Urinary bladder (tissue), 4 donors: ENCODE measurements around the gene ZNF543. TPM values are rescaled to one million over a fixed set of nuclear protein-coding genes. Genes with fewer than 3 reads are reported as not detected.

ENCODE experiments used
- DNase-seq: peaks from one replicate; pipeline ENCODE4 v3.0.0-alpha.2; 2015; ENCODE audit errors: extremely low spot score
- H3K27ac ChIP-seq: one replicate; pipeline ENCODE4 v1.5.1; 2013; ENCODE audit warnings: low read depth, mild to moderate bottlenecking, moderate library complexity
- H3K36me3 ChIP-seq: one replicate; pipeline ENCODE4 v1.6.1; 2013; ENCODE audit warnings: mild to moderate bottlenecking, moderate library complexity; ENCODE audit not compliant: insufficient read depth
- H3K4me1 ChIP-seq: one replicate; pipeline ENCODE4 v1.6.1; 2013; ENCODE audit warnings: mild to moderate bottlenecking, moderate library complexity; ENCODE audit not compliant: insufficient read depth
- H3K4me3 ChIP-seq: one replicate; pipeline ENCODE4 v1.5.1; 2013; ENCODE audit warnings: low read depth, low read length
- WGBS: extraction: QIAGEN DNeasy Blood & Tissue Kit; methylation state at CpG from one replicate; pipeline ENCODE4 v1.1.7; 2013; 5-methylcytosine and 5-hydroxymethylcytosine counted together
- polyA plus RNA-seq: library from polyadenylated mRNA; stranded (reverse); fragments of 200-250 nt; gene quantifications from one replicate; pipeline ENCODE4 v1.2.3, GENCODE V29; 2013
- total RNA-seq: library from RNA; depleted of rRNA; stranded (reverse); fragments of >200 nt; gene quantifications from one replicate; pipeline ENCODE4 v1.2.3, GENCODE V29; 2014
- donor health status: healthy with polysubstance abuse.
- donor health status: healthy.

Gene ZNF543
- total and polyA plus RNA-seq, 2 donors = 2.9 to 25.4 TPM

- DNase-seq = no peak
- 88% methylated on average over 1 of the region's 1 CpG for WGBS
- H3K36me3 ChIP-seq = peaks cover 1% of the 10 kb centered on the region
Observed at GRCh38 chr19:57302020-57302465, 18.2 kb upstream of the ZNF543 start.

GRCh38 chr19:57302727-57303401 lies 17.4 kb upstream of the ZNF543 start:
- 92% methylated on average over 7 of the region's 7 CpGs for WGBS
- Histone ChIP-seq H3K27ac (no peak overlapping the region), H3K36me3 (peaks cover 1% of the 10 kb centered on the region), H3K4me1 (no peaks in the 10 kb centered on the region), H3K4me3 (no peak overlapping the region)
- no peak for DNase-seq

More at GRCh38 chr19:57302020-57302465, 18.2 kb upstream of the ZNF543 start:
- Histone ChIP-seq H3K27ac (no peak overlapping the region), H3K4me1 (no peaks in the 10 kb centered on the region), H3K4me3 (no peak overlapping the region)

- no peak overlapping the region for H3K4me3 ChIP-seq
- H3K36me3 ChIP-seq = peaks cover 1% of the 10 kb centered on the region
- no peak overlapping the region for H3K27ac ChIP-seq
- DNase-seq = no peak
- H3K4me1 ChIP-seq = no peaks in the 10 kb centered on the region
- 45% methylated on average over 1 of the region's 1 CpG for WGBS
Observed at GRCh38 chr19:57305056-57305455, 15.2 kb upstream of the ZNF543 start.

GRCh38 chr19:57308514-57308913 lies 11.8 kb upstream of the ZNF543 start:
- no peak for DNase-seq
- no peaks in the 10 kb centered on the region for H3K36me3 ChIP-seq
- no peak overlapping the region for H3K27ac ChIP-seq
- no peaks in the 10 kb centered on the region for H3K4me1 ChIP-seq
- H3K4me3 ChIP-seq = no peak overlapping the region

- Histone ChIP-seq H3K4me3 (no peak overlapping the region), H3K27ac (no peak overlapping the region), H3K36me3 (no peaks in the 10 kb centered on the region), H3K4me1 (no peaks in the 10 kb centered on the region)
- DNase-seq = no peak
- 85% methylated on average over 2 of the region's 2 CpGs for WGBS
Observed at GRCh38 chr19:57310792-57311191, 9.5 kb upstream of the ZNF543 start.

GRCh38 chr19:57314146-57314545 lies 6.1 kb upstream of the ZNF543 start:
- Histone ChIP-seq H3K4me3 (no peak overlapping the region), H3K27ac (no peak overlapping the region), H3K4me1 (no peaks in the 10 kb centered on the region), H3K36me3 (no peaks in the 10 kb centered on the region)
- 78% methylated on average over 4 of the region's 4 CpGs for WGBS
- DNase-seq = no peak

GRCh38 chr19:57317503-57317902 lies 2.8 kb upstream of the ZNF543 start:
- Histone ChIP-seq H3K4me1 (no peaks in the 10 kb centered on the region), H3K36me3 (no peaks in the 10 kb centered on the region), H3K4me3 (no peak overlapping the region), H3K27ac (no peak overlapping the region)
- 10% methylated on average over 29 of the region's 29 CpGs for WGBS
- DNase-seq = no peak

- 3% methylated on average over 1 of the region's 1 CpG for WGBS
- no peak for DNase-seq
- peak overlapping the region; percentile 69 for H3K4me3 ChIP-seq
- H3K27ac ChIP-seq = no peak overlapping the region
- H3K36me3 ChIP-seq = peaks cover 4% of the 10 kb centered on the region
- H3K4me1 ChIP-seq = no peaks in the 10 kb centered on the region
Observed at GRCh38 chr19:57319869-57320179, 448 bp upstream of the ZNF543 start.

- Histone ChIP-seq H3K4me3 (peak overlapping the region; percentile 69), H3K27ac (no peak overlapping the region), H3K36me3 (peaks cover 7% of the 10 kb centered on the region), H3K4me1 (no peaks in the 10 kb centered on the region)
- DNase-seq = no peak
- 32% methylated on average over 8 of the region's 8 CpGs for WGBS
Observed at GRCh38 chr19:57321116-57321515, 844 bp downstream of the ZNF543 start.

- 76% methylated on average over 3 of the region's 3 CpGs for WGBS
- Histone ChIP-seq H3K4me3 (no peak overlapping the region), H3K27ac (no peak overlapping the region), H3K4me1 (no peaks in the 10 kb centered on the region), H3K36me3 (peaks cover 11% of the 10 kb centered on the region)
- DNase-seq = no peak
Observed at GRCh38 chr19:57321751-57322150, 1.5 kb downstream of the ZNF543 start.

GRCh38 chr19:57324992-57325391 lies 4.7 kb downstream of the ZNF543 start:
- no peak overlapping the region for H3K4me3 ChIP-seq
- no peaks in the 10 kb centered on the region for H3K4me1 ChIP-seq
- no peak overlapping the region for H3K27ac ChIP-seq
- DNase-seq = no peak
- H3K36me3 ChIP-seq = peaks cover 15% of the 10 kb centered on the region

GRCh38 chr19:57327993-57328392 lies 7.7 kb downstream of the ZNF543 start:
- DNase-seq = no peak
- Histone ChIP-seq H3K4me1 (no peaks in the 10 kb centered on the region), H3K27ac (no peak overlapping the region), H3K36me3 (peaks cover 15% of the 10 kb centered on the region), H3K4me3 (no peak overlapping the region)
- 95% methylated on average over 8 of the region's 8 CpGs for WGBS

- Histone ChIP-seq H3K4me1 (no peaks in the 10 kb centered on the region), H3K4me3 (no peak overlapping the region), H3K27ac (no peak overlapping the region), H3K36me3 (no peaks in the 10 kb centered on the region)
- DNase-seq = peak; percentile 47
- 54% methylated on average over 4 of the region's 4 CpGs for WGBS
Observed at GRCh38 chr19:57334191-57334590, 13.9 kb downstream of the ZNF543 start.

GRCh38 chr19:57338877-57339276 lies 18.6 kb downstream of the ZNF543 start:
- WGBS = 29% methylated on average over 3 of the region's 3 CpGs
- no peak for DNase-seq
- no peak overlapping the region for H3K4me3 ChIP-seq
- H3K36me3 ChIP-seq = no peaks in the 10 kb centered on the region
- no peaks in the 10 kb centered on the region for H3K4me1 ChIP-seq
- no peak overlapping the region for H3K27ac ChIP-seq

- DNase-seq = no peak
- H3K36me3 ChIP-seq = no peaks in the 10 kb centered on the region
- no peak overlapping the region for H3K4me3 ChIP-seq
- no peaks in the 10 kb centered on the region for H3K4me1 ChIP-seq
- no peak overlapping the region for H3K27ac ChIP-seq
- 64% methylated on average over 6 of the region's 6 CpGs for WGBS
Observed at GRCh38 chr19:57342582-57342981, 22.3 kb downstream of the ZNF543 start.
